Ovary (tissue), 9 donors: ENCODE data around the gene NR2F6. TPM values are rescaled to one million over a fixed set of nuclear protein-coding genes. Genes with fewer than 3 reads are reported as not detected.

Experiments used
- DNase-seq, 5 donors: peaks; one replicate each; pipeline ENCODE4 v3.0.0-alpha.2; 2019 to 2020
- H3K27ac ChIP-seq, 2 donors: fragments of 200-600 bp; one replicate each; pipeline versions ENCODE4 v1.5.1 to v1.8.0; 2019 to 2022
- H3K27me3 ChIP-seq: fragments of 200-600 bp; one replicate; pipeline ENCODE4 v1.8.0; 2022
- H3K36me3 ChIP-seq: fragments of 200-600 bp; sonication (generic); one replicate; pipeline ENCODE4 v1.5.1; 2019
- H3K4me1 ChIP-seq: one replicate; pipeline ENCODE4 v1.8.1; 2013; ENCODE audit warnings: mild to moderate bottlenecking, moderate library complexity; ENCODE audit not compliant: insufficient read depth
- H3K4me3 ChIP-seq: fragments of 200-600 bp; sonication (generic); one replicate; pipeline ENCODE4 v1.5.1; 2017
- H3K9me3 ChIP-seq, 2 donors: fragments of 200-600 bp in 1 of 2; sonication (generic) in 1 of 2; one replicate each; pipeline versions ENCODE4 v1.5.1 to v1.8.1; 2013 to 2019; ENCODE audit warnings: mild to moderate bottlenecking in 1 of 2, moderate library complexity in 1 of 2
- CTCF ChIP-seq, 3 donors: fragments of 450-650 bp in 2 of 3; fragments of 200-600 bp in 1 of 3; IDR thresholded peaks; one replicate each; pipeline versions ENCODE4 v1.5.1 to v1.8.0; 2016 to 2022; ENCODE audit warnings: antibody characterized with exemption in 3 of 3, mild to moderate bottlenecking in 1 of 3
- EP300 ChIP-seq: sonication (generic); formaldehyde crosslinking; IDR thresholded peaks from one replicate; pipeline ENCODE4 v1.6.1; 2017; ENCODE audit warnings: antibody characterized with exemption
- POLR2A ChIP-seq: fragments of 450-650 bp; IDR thresholded peaks from one replicate; pipeline ENCODE4 v1.6.1; 2017; ENCODE audit warnings: antibody characterized with exemption, mild to moderate bottlenecking, moderate library complexity
- WGBS, 3 donors: extraction: QIAGEN DNeasy Blood & Tissue Kit in 1 of 3; methylation state at CpG; one replicate each; pipeline versions ENCODE4 v1.1.5 to v1.1.7; 2013 to 2017; 5-methylcytosine and 5-hydroxymethylcytosine counted together
- intact Hi-C, 4 donors: fragments of 100-400 bp; cut with DNase I; formaldehyde crosslinking; loops; one replicate each; pipeline versions ENCODE4 v1.11.0 to v1.15.1; 2022 to 2023
- polyA plus RNA-seq, 2 donors: library from polyadenylated mRNA; stranded (reverse); fragments of 200-250 nt in 1 of 2; fragments of 350-450 nt in 1 of 2; fragmentation: Illumina TruSeq in 1 of 2; extraction: RNeasy Lipid Tissue Mini Kit (QIAGEN cat#74804) in 1 of 2; gene quantifications; one replicate each; pipeline ENCODE4 v1.2.3, GENCODE V29; 2013 to 2014
- total RNA-seq, 7 donors: library from RNA; depleted of rRNA in 2 of 7; stranded (reverse); fragments of >200 nt in 2 of 7; fragmentation: NEBNext Ultra II Directional in 3 of 7; extraction: Animal tissue kit (Norgen Biotek cat#: 25700) in 3 of 7; gene quantifications; one replicate each; pipeline versions ENCODE4 v1.1.0 to v1.2.4, GENCODE V29; 2016 to 2023
- donor health status: DM: no; HTN: no; CAD: no; lungs with moderate emphysema.
- donor health status: DM: no; HTN: no; CAD: no.
- donor health status: Bipolar disorder and iron deficiency.
- donor health status: DM: yes; HTN: yes; CAD: no.
- donor health status: DM: no; HTN: no; CAD: no.
- donor health status: DM: yes; HTN: yes; CAD: no.

NR2F6 gene
- total and polyA plus RNA-seq, 9 donors = 3.7 to 46.4 (median 28.4) TPM

- intact Hi-C loops = no loop called here
- 72 to 76% (median 73%) methylated on average over 3 of the region's 3 CpGs for WGBS, 3 donors
- H3K4me1 ChIP-seq = no peaks in the 10 kb centered on the region
- H3K27me3 ChIP-seq = no peaks in the 10 kb centered on the region
- H3K9me3 ChIP-seq = no peaks in the 10 kb centered on the region
- TF ChIP-seq POLR2A (no peak), EP300 (no peak), CTCF (IDR thresholded peaks at IDR 0.05) (no peak)
- DNase-seq = no peak
- H3K4me3 ChIP-seq = no peak overlapping the region
- no peak overlapping the region for H3K27ac ChIP-seq
- no peaks in the 10 kb centered on the region for H3K36me3 ChIP-seq
Measured at GRCh38 chr19:17256130-17256529, 10.4 kb upstream of the NR2F6 start.

- DNase-seq = no peak
- Histone ChIP-seq H3K36me3 (no peaks in the 10 kb centered on the region), H3K9me3 (no peaks in the 10 kb centered on the region), H3K27me3 (no peaks in the 10 kb centered on the region), H3K4me3 (no peak overlapping the region), H3K27ac (no peak overlapping the region), H3K4me1 (no peaks in the 10 kb centered on the region)
- TF ChIP-seq CTCF (IDR thresholded peaks at IDR 0.05) (no peak), POLR2A (no peak), EP300 (no peak)
- intact Hi-C loops = no loop called here
- 58 to 68% (median 65%) methylated on average over 18 of the region's 18 CpGs for whole genome bisulfite sequencing, 3 donors
Measured at GRCh38 chr19:17255150-17255621, 9.5 kb upstream of the NR2F6 start.

GRCh38 chr19:17254636-17255035 lies 8.9 kb upstream of the NR2F6 start:
- H3K4me1 ChIP-seq = no peaks in the 10 kb centered on the region
- 74 to 83% (median 79%) methylated on average over 10 of the region's 10 CpGs for WGBS, 3 donors
- TF ChIP-seq EP300 (no peak), POLR2A (no peak), CTCF (IDR thresholded peaks at IDR 0.05) (no peak)
- no peaks in the 10 kb centered on the region for H3K36me3 ChIP-seq
- H3K27me3 ChIP-seq = no peaks in the 10 kb centered on the region
- intact Hi-C loops = no loop called here
- DNase-seq = no peak
- no peaks in the 10 kb centered on the region for H3K9me3 ChIP-seq
- no peak overlapping the region for H3K27ac ChIP-seq
- no peak overlapping the region for H3K4me3 ChIP-seq

GRCh38 chr19:17249887-17250548 lies 4.3 kb upstream of the NR2F6 start:
- Histone ChIP-seq H3K27me3 (no peaks in the 10 kb centered on the region), H3K27ac (no peak overlapping the region), H3K36me3 (no peaks in the 10 kb centered on the region), H3K4me1 (peaks cover 4% of the 10 kb centered on the region), H3K9me3 (no peaks in the 10 kb centered on the region), H3K4me3 (no peak overlapping the region)
- intact Hi-C loops = no loop called here
- no peak for DNase-seq
- WGBS, 3 donors = 83 to 86% (median 86%) methylated on average over 15 of the region's 15 CpGs
- TF ChIP-seq CTCF (IDR thresholded peaks at IDR 0.05) (no peak), POLR2A (no peak), EP300 (no peak)
